ENCODE results near the gene NIBAN1.

The NIBAN1 gene

DNA sequence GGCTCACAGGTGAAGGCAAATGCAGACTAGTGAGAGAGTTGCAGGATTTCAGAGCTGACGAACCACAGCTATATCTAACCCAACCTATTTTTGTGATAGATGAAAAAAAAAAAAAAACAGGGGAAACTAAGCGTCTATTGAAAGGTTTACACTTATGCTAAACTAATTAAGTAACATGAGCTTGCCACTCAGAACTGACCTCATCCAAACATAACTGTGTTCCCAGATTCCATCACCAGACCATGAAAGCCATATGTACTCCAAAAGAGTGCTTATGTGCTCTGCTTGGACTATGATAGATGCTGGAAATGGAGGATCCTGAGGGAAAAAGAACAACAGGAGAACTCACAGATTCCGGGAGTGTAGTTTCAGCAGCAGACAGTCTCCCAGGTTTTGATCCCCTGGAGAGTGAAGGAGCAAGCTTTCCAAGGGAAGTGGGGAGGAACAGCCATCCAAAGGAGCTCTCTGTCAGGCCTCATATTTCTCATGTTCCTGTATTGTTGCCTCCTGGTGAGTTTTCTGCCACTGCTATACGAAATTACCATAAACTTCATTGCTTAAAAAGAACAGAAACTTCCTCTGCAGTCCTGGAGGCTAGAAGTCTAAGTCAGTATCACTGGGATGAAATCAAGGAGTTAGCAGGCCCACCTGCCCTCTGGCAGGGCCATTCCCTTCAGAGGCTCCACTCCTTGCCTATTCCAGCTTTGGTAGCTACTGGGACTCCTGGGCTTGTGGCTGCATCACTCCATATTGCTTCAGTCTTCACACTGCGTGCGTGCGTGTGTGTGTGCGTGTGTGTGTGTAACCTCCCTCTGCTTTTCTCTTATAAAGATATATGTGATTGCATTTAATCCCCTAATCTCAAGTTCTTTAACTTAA, 38.1 kb downstream of the NIBAN1 start:
- TF ChIP-seq CTCF (IDR thresholded peaks at IDR 0.05; ENCODE audit: insufficient read depth, low read depth, low read length, missing control alignments), result no peak
- no peak for DNase-seq (ENCODE audit: low read depth)
- no peak overlapping the region for H3K4me3 ChIP-seq (ENCODE audit: low read depth, low read length)

- DNase-seq (ENCODE audit: low read depth), result no peak
- no peak for TF ChIP-seq CTCF (IDR thresholded peaks at IDR 0.05; ENCODE audit: insufficient read depth, low read depth, low read length, missing control alignments)
- no peak overlapping the region for H3K4me3 ChIP-seq (ENCODE audit: low read depth, low read length)
Measured at GRCh38 chr1:184933944-184934343, 40.4 kb downstream of the NIBAN1 start.

DNA sequence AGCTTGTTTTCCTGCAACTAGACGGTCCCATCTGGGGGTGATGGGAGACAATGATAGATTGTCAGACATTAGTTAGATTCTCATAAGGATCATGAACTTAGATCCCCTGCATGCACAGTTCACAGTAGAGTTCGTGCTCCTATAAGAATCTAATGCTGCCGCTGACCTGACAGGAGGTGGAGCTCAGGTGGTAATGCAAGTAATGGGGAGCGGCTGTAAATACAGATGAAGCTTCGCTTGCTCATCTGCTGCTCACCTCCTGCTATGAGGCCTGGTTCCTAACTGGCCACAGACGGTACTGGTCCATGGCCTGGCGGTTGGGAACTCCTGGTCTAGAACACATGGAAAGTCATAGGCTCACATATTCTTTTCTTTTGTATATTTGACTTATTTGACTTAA, 42.0 kb downstream of the NIBAN1 start:
- no peak overlapping the region for H3K4me3 ChIP-seq (ENCODE audit: low read depth, low read length)
- no peak for TF ChIP-seq CTCF (IDR thresholded peaks at IDR 0.05; ENCODE audit: insufficient read depth, low read depth, low read length, missing control alignments)
- no peak for DNase-seq (ENCODE audit: low read depth)

GRCh38 chr1:184931566-184931965, 42.7 kb downstream of the NIBAN1 start:
- TF ChIP-seq CTCF (IDR thresholded peaks at IDR 0.05; ENCODE audit: insufficient read depth, low read depth, low read length, missing control alignments), result no peak
- DNase-seq (ENCODE audit: low read depth), result no peak
- no peak overlapping the region for H3K4me3 ChIP-seq (ENCODE audit: low read depth, low read length)

DNA sequence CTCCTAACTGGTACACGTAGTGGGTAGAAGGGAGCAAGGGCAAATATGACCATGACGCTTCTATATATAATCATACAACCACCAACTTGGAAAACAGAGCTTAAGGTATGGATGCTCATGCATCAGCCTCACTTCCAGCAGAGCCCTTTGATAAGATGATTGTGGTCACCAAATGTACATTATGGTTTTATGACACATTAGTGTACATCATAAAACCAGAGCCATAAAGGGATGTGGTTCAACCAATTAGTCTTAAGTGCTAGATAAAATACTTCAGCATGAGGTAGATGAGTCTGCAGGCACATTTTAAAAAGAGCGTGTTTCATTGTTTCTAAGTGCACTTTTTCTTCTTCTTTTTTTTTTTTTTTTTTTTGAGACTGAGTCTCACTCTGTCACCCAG, 43.7 kb downstream of the NIBAN1 start:
- H3K4me3 ChIP-seq (ENCODE audit: low read depth, low read length), result no peak overlapping the region
- no peak for DNase-seq (ENCODE audit: low read depth)
- TF ChIP-seq CTCF (IDR thresholded peaks at IDR 0.05; ENCODE audit: insufficient read depth, low read depth, low read length, missing control alignments), result no peak

GRCh38 chr1:184930232-184930631, 44.1 kb downstream of the NIBAN1 start:
- TF ChIP-seq CTCF (IDR thresholded peaks at IDR 0.05; ENCODE audit: insufficient read depth, low read depth, low read length, missing control alignments), result no peak
- no peak for DNase-seq (ENCODE audit: low read depth)
- no peak overlapping the region for H3K4me3 ChIP-seq (ENCODE audit: low read depth, low read length)
